HL-60/S4 treated with phorbol 12-myristate 13-acetate at 8.2 ng/mL for 4 days and 3 days (cell line): ENCODE measurements around the gene NPEPL1.
"Not testable (repeated sequence)": the region's sequence is repeated elsewhere in the genome, so short reads cannot be mapped to it uniquely, and the experiment has no call there.

Source experiments
- in situ Hi-C: fragments of 300-500 bp; cut with MboI; formaldehyde crosslinking; loops from 2 replicates; pipeline ENCODE4 v1.15.0; 2022; ENCODE audit warnings: low sequenced_read_pairs

Gene NPEPL1, protein sequence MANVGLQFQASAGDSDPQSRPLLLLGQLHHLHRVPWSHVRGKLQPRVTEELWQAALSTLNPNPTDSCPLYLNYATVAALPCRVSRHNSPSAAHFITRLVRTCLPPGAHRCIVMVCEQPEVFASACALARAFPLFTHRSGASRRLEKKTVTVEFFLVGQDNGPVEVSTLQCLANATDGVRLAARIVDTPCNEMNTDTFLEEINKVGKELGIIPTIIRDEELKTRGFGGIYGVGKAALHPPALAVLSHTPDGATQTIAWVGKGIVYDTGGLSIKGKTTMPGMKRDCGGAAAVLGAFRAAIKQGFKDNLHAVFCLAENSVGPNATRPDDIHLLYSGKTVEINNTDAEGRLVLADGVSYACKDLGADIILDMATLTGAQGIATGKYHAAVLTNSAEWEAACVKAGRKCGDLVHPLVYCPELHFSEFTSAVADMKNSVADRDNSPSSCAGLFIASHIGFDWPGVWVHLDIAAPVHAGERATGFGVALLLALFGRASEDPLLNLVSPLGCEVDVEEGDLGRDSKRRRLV

DNA sequence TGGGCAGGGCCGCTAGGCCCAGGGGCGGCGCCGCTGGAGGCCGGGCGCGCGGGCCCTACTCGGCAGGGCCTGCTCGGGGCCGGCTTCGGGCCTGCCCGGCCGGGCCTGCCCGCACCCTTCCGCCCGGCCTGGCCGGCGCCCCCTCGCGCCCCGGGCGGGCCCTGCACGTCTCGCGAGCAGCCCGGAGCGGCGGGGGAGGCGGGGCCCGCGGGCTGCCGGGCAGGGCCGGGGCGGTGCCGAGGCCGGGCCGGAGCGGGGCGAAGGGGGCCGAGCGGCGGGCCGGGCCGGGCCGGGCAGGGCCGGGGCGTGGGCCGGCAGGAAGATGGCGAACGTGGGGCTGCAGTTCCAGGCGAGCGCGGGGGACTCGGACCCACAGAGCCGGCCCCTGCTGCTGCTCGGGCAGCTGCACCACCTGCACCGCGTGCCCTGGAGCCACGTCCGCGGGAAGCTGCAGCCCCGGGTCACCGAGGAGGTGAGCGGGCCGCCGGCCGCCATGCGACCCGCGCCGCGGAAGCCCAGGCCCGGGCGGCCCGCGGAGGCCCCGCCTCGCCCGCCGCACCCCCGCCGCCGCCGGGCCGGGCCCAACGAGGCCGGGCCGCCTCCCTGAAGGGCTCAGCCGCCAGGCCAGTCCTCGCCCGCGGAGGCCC, at the start of gene NPEPL1:
Gene NPEPL1, plus strand, starts transcription at position 222 of the 647 bp plus-strand sequence. Its CDS starts 101 bp downstream, at position 323.
- in situ Hi-C loops = no loop called here

- in situ Hi-C loops = not testable (repeated sequence)
Measured at GRCh38 chr20:58642896-58643295, 49.7 kb upstream of the NPEPL1 start.

GRCh38 chr20:58645412-58645968, 47.1 kb upstream of the NPEPL1 start:
- in situ Hi-C loops = no loop called here

- in situ Hi-C loops = no loop called here
Measured at GRCh38 chr20:58646257-58646656, 46.3 kb upstream of the NPEPL1 start.

- in situ Hi-C loops = no loop called here
Measured at GRCh38 chr20:58646703-58647102, 45.9 kb upstream of the NPEPL1 start.

DNA sequence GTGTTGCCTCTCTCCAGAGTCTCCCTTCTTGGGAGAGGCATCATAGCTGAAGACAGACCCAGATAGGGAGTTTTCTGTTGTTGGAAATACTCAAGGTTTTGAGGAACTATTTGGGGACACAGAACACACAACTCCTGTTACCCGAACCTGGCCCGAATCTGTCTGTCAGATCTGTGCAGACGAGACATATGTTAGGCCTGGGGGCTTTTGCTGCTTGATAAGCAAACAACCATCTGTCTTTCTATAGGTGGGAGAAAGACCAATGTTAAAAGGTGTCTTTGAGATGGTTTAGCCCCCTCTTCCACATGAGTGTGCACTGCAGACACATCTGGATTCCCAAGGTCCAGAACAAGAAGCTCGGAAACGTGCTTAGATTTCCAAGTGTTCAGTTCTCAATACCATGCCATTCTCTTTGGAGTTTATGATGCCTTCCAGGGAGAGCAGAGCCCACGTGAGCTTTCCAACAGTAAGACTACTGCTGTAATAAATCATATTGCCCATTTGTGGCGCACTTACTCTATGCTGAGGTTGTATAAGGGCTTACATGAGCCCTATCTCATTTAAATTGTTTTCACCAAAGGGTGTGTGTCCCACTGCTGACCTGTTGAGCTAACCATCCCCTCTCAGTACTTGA, 45.3 kb upstream of the NPEPL1 start:
- in situ Hi-C loops = no loop called here

DNA sequence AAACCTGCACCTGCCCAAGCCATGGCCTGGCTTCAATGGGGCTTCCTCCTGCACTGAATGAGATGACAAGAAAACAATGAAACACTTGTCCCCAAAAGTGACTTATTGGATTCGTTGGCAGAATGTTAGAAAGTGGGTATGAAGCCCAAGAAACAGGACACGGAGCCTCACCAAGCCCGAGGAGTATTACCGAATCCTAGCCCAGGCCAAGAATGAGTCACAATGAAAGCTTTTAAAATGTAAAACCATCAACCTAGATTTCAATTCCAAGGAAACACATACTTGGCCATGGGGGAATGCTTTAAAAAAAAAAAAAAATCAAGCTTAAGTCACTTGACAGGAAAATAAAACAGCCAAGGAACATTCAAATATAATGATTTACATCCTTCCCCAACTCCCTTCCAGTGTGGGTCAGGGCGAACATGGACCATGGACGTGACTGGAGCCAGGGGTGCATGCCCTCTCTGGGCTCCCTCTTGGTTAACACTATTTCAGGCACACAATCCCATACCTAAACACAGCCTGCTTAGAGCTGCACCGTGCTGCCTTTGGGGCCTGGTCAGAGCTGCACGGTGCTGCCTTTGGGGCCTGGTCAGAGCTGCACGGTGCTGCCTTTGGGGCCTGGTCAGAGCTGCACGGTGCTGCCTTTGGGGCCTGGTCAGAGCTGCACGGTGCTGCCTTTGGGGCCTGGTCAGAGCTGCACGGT, 44.7 kb upstream of the NPEPL1 start:
- in situ Hi-C loops = no loop called here

DNA sequence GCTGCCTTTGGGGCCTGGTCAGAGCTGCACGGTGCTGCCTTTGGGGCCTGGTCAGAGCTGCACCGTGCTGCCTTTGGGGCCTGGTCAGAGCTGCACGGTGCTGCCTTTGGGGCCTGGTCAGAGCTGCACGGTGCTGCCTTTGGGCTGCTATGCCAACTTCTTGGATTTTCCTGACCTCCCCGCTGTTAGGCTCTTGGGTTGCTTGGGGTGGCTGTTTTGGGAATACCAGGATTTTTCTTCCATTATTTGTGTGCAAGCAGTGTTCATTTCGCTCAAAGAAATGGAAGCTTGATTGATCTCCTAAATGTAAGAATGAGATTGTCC, 44.1 kb upstream of the NPEPL1 start:
- in situ Hi-C loops = not testable (repeated sequence)

GRCh38 chr20:58649288-58650180, 43.1 kb upstream of the NPEPL1 start:
- in situ Hi-C loops = no loop called here

DNA sequence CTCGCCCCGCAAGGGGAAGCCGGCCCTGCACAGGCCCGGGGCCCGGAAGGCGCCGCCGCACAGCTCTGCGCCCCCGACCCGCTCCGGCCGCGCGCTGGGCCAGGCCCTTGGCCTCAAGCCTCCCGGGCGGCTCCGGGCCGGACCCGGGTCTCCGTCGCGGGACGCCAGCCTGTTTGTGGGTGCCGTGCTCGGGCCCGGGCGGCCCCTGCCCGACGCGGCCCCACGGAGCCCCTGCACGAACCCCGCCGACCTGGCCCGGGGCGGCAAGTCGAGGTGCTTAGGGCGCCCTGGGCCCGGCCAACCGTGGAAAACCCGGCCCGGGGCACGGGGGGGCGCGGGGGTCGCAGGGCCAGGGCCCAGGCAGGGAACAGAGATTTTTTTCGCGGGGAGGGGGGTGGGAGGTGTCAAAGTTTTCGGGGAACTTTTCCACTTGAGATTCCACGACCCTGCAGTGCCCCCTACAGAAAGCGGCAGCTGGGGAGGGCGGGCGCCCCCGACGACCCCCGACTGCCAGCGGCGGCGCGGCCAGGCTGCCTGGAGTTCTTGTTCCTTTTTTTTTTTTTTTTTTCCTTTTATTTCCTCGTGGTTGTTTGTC, 42.3 kb upstream of the NPEPL1 start:
- in situ Hi-C loops = no loop called here

GRCh38 chr20:58650776-58651558, 41.6 kb upstream of the NPEPL1 start, which contains the start of gene STX16:
STX16 (plus strand) TSS chr20:58651283; CDS start chr20:58652007, 724 bp downstream.
- in situ Hi-C loops = no loop called here

DNA sequence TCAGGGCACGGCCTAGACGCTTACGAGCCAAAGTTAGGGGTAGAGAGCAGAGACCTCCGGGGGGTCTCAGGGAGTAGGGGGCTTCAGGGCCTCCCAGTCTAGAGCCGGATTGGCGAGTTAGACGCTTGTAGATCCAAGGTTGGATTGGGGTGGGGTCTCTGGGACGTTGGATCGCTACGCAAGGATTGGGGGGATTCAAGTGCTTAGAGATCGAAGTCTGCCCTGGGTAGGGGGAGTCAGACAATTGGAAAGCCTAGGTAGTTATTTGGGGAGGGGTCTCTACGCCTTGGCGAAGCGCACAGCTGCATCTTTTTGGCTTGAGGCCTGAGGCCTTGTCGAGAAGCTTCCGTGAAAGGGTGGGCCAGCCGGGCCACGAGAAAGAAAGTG, 41.0 kb upstream of the NPEPL1 start:
- in situ Hi-C loops = no loop called here

- in situ Hi-C loops = no loop called here
Measured at GRCh38 chr20:58651946-58652605, 40.5 kb upstream of the NPEPL1 start.

DNA sequence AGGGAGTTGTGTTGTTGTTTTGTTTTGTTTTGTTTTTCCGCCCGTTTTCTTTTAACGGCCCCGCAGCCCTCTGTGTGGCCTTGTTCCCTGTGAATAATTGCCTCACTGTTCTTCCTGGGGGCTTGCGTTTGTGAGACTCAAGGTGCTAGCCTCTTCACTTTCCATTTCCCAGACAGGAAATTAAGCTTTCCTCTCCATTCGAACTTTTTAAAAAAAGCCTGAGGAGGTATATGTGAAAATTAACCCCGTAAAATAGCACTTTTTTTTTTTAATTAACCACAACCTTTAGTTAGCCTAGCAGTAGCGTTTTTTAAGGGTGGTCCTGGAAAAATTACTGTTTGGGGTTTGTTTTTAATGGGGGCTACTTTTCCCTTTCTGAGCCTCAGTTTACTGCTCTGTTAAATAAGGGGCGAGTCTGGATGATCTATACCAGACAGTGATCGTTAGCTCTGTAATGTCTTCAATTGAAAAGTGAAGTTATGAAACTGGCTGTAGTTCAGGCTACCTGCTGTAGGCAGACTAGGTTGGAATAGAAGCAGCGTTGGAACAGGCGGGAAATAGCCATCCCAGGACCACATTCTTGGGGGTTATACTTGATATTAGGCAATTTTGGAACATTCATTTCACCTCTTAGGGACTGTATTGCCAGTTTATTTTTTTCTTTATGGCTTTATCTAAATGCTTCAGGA, 39.9 kb upstream of the NPEPL1 start:
- in situ Hi-C loops = no loop called here

DNA sequence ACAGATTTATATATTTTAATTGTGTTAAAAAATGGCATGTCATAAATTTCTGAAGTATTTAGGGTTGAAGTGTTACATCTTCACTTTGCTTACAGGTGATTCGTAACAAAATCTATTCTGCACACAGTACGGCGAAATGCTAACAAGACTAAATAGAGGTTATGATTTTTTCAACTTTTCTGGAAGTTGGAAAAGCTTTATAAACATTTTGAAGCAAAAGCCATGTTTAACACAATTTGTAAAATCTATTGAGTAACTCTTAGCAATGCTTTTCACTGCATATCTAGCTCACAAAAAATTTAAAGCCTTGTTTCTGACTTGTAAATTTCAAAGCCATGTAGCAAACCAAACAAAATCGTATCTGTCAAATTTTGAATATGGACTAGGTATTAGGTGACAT, 38.3 kb upstream of the NPEPL1 start:
- in situ Hi-C loops = no loop called here

GRCh38 chr20:58655328-58656107, 37.1 kb upstream of the NPEPL1 start:
- in situ Hi-C loops = no loop called here

- in situ Hi-C loops = no loop called here
Measured at GRCh38 chr20:58656831-58657230, 35.8 kb upstream of the NPEPL1 start.
